CD4-positive, alpha-beta T cell (primary cell): ENCODE data around the gene TMEM258. TPM values are rescaled to one million over a fixed set of nuclear protein-coding genes. Genes with fewer than 3 reads are reported as not detected.

Experiments
- ATAC-seq: fragments of 200-7000 bp; cut with Tn5 transposase; one replicate; pipeline ENCODE4 v1.10.0; 2022; ENCODE audit warnings: mild to moderate bottlenecking; ENCODE audit not compliant: poor library complexity
- CTCF ChIA-PET: fragments of 350-600 bp; sonication (Branson Sonifier 250); formaldehyde crosslinking; loops from one replicate; lab custom pipeline; 2021; ENCODE audit warnings: antibody characterized with exemption, inconsistent platforms; lab: Charles Lee
- POLR2A ChIA-PET: fragments of 350-600 bp; sonication (Branson Sonifier 250); formaldehyde crosslinking; loops from one replicate; lab custom pipeline; 2021; ENCODE audit warnings: antibody characterized with exemption, inconsistent platforms; lab: Charles Lee
- DNase-seq, 14 experiments: peaks; one replicate each; pipeline ENCODE4 v3.0.0-alpha.2; 2013 to 2020; ENCODE audit warnings: mixed read lengths in 2 of 14
- H3K27ac ChIP-seq, 2 donors: one replicate each; pipeline versions ENCODE4 v1.5.1 to v1.7.0; 2013; ENCODE audit warnings: low read length in 2 of 2, low read depth in 1 of 2, mild to moderate bottlenecking in 1 of 2
- H3K27me3 ChIP-seq, 2 experiments: 1 replicate in 1 of 2; 2 replicates in 1 of 2; pipeline versions ENCODE4 v1.6.1 to v1.7.0; 2013; ENCODE audit warnings: low read length in 2 of 2, control low read depth in 1 of 2, mild to moderate bottlenecking in 1 of 2, moderate library complexity in 1 of 2; ENCODE audit not compliant: insufficient read depth in 2 of 2, control insufficient read depth in 1 of 2
- H3K36me3 ChIP-seq: one replicate; pipeline ENCODE4 v1.6.1; 2013; ENCODE audit warnings: low read length, control low read depth; ENCODE audit not compliant: insufficient read depth
- H3K4me1 ChIP-seq: one replicate; pipeline ENCODE4 v1.6.1; 2013; ENCODE audit warnings: low read length, control low read depth; ENCODE audit not compliant: insufficient read depth
- H3K4me3 ChIP-seq: one replicate; pipeline ENCODE4 v1.5.1; 2013; ENCODE audit warnings: mild to moderate bottlenecking, low read length, moderate library complexity
- H3K9me3 ChIP-seq, 2 experiments: 1 replicate in 1 of 2; 2 replicates in 1 of 2; pipeline versions ENCODE4 v1.6.1 to v1.7.0; 2013; ENCODE audit warnings: low read length in 2 of 2, mild to moderate bottlenecking in 2 of 2, control low read depth in 1 of 2, moderate library complexity in 1 of 2; ENCODE audit not compliant: control insufficient read depth in 1 of 2, insufficient read depth in 1 of 2
- H3K27ac Mint-ChIP-seq: one replicate; pipeline ENCODE4 v1.8.0; 2020; ENCODE audit warnings: mixed read lengths
- H3K27me3 Mint-ChIP-seq: one replicate; pipeline ENCODE4 v1.8.0; 2021; ENCODE audit warnings: mixed read lengths
- H3K36me3 Mint-ChIP-seq: one replicate; pipeline ENCODE4 v1.8.0; 2021; ENCODE audit warnings: low read depth, mixed read lengths
- H3K4me1 Mint-ChIP-seq: one replicate; pipeline ENCODE4 v1.8.0; 2021; ENCODE audit warnings: low read depth, mixed read lengths
- H3K4me3 Mint-ChIP-seq: one replicate; pipeline ENCODE4 v1.8.0; 2020; ENCODE audit warnings: mild to moderate bottlenecking, mixed read lengths
- H3K9me3 Mint-ChIP-seq: one replicate; pipeline ENCODE4 v1.8.0; 2020; ENCODE audit warnings: mixed read lengths
- CTCF ChIP-seq: fragments of 200-600 bp; IDR thresholded peaks from one replicate; pipeline ENCODE4 v1.8.0; 2022; ENCODE audit warnings: antibody characterized with exemption, mild to moderate bottlenecking
- intact Hi-C, 2 experiments: fragments of 100-400 bp; cut with DNase I in 1 of 2; cut with micrococcal nuclease in 1 of 2; formaldehyde crosslinking; loops; one replicate each; pipeline versions ENCODE4 v1.15.1 to v1.9.0; 2023 to 2025; cut with DNase I, micrococcal nuclease
- total RNA-seq, 174 experiments: library from RNA in 2 of 174; stranded (reverse) in 2 of 174; gene quantifications; one replicate each; pipeline ENCODE4 v1.2.3 and lab custom pipeline; 2021 to 2026

Gene TMEM258
- total RNA-seq, 2 experiments from 2014 or later: 55.2 to 56.0 TPM

GRCh38 chr11:61784506-61784805 lies 7.9 kb downstream of the TMEM258 start:
- Histone ChIP-seq H3K9me3 (no peaks in the 10 kb centered on the region), H3K4me1 (peaks cover 3% of the 10 kb centered on the region), H3K36me3 (peaks cover 55% of the 10 kb centered on the region), H3K4me3 (no peak overlapping the region), H3K27ac (no peak overlapping the region), H3K27me3 (no peaks in the 10 kb centered on the region)
- intact Hi-C loops: loop anchor here in 1 of 2 experiments (5.0 kb wide), 1 partner anchor 842 kb away; no protein-coding TSS in a partner anchor
- Mint-ChIP-seq H3K27me3 (no peaks in the 10 kb centered on the region), H3K4me1 (peaks cover 2% of the 10 kb centered on the region), H3K4me3 (no peak overlapping the region), H3K36me3 (peaks cover 48% of the 10 kb centered on the region), H3K9me3 (no peaks in the 10 kb centered on the region), H3K27ac (no peak overlapping the region)
- ATAC-seq (no peak), DNase-seq (no peak)
- ChIA-PET CTCF (no interaction called here), POLR2A (no interaction called here)
- no peak for TF ChIP-seq CTCF

- ATAC-seq: no peak
- Histone ChIP-seq H3K36me3 (peaks cover 50% of the 10 kb centered on the region), H3K27me3 (no peaks in the 10 kb centered on the region), H3K9me3 (no peaks in the 10 kb centered on the region), H3K4me3 (no peak overlapping the region), H3K4me1 (peaks cover 3% of the 10 kb centered on the region), H3K27ac (no peak overlapping the region)
- H3K27me3 Mint-ChIP-seq: no peaks in the 10 kb centered on the region
- no peaks in the 10 kb centered on the region for H3K4me1 Mint-ChIP-seq
- POLR2A ChIA-PET: no interaction called here
- H3K9me3 Mint-ChIP-seq: no peaks in the 10 kb centered on the region
- H3K27ac Mint-ChIP-seq: no peak overlapping the region
- TF ChIP-seq CTCF: no peak
- CTCF ChIA-PET: no interaction called here
- intact Hi-C loops: loop anchor here in 1 of 2 experiments (5.0 kb wide), 1 partner anchor 842 kb away; no protein-coding TSS in a partner anchor
- DNase-seq: no peak
- peaks cover 43% of the 10 kb centered on the region for H3K36me3 Mint-ChIP-seq
- no peak overlapping the region for H3K4me3 Mint-ChIP-seq
These were observed 8.5 kb downstream of the TMEM258 start for GRCh38 chr11:61783717-61784505.

GRCh38 chr11:61782841-61783240 lies 9.6 kb downstream of the TMEM258 start:
- peaks cover 3% of the 10 kb centered on the region for H3K4me1 ChIP-seq
- H3K4me1 Mint-ChIP-seq: no peaks in the 10 kb centered on the region
- ChIA-PET CTCF (interaction anchor here (2.0 kb wide), 1 partner anchor 15 kb away, joined by 6 read pairs; no protein-coding TSS in a partner anchor), POLR2A (interaction anchor here (1.5 kb wide), 1 partner anchor 14 kb away, joined by 4 read pairs; no protein-coding TSS in a partner anchor)
- no peak overlapping the region for H3K4me3 ChIP-seq
- H3K36me3 ChIP-seq: peaks cover 39% of the 10 kb centered on the region
- ATAC-seq (no peak), DNase-seq (no peak)
- no peaks in the 10 kb centered on the region for H3K27me3 Mint-ChIP-seq
- no peaks in the 10 kb centered on the region for H3K9me3 ChIP-seq
- no peak overlapping the region for H3K27ac Mint-ChIP-seq
- H3K27me3 ChIP-seq: no peaks in the 10 kb centered on the region
- H3K27ac ChIP-seq: no peak overlapping the region
- peaks cover 32% of the 10 kb centered on the region for H3K36me3 Mint-ChIP-seq
- intact Hi-C loops: loop anchor here in 1 of 2 experiments (5.0 kb wide), 1 partner anchor 841 kb away; no protein-coding TSS in a partner anchor
- no peak for TF ChIP-seq CTCF
- no peaks in the 10 kb centered on the region for H3K9me3 Mint-ChIP-seq
- H3K4me3 Mint-ChIP-seq: no peak overlapping the region
